Neural cell (in vitro differentiated cells): ENCODE results near the gene ABCB7. TPM values are rescaled to one million over a fixed set of nuclear protein-coding genes. Genes with fewer than 3 reads are reported as not detected.

ENCODE experiments used
- H2AFZ ChIP-seq: fragments of 200-600, 300-800 bp; sonication (generic), shearing (Covaris generic); 2 replicates; pipeline ENCODE4 v1.6.0; 2014; ENCODE audit warnings: low read depth, mild to moderate bottlenecking, antibody characterized with exemption, low read length, moderate library complexity
- H3F3A ChIP-seq: fragments of 200-600 bp; shearing (Covaris generic); 2 replicates; pipeline ENCODE4 v1.6.1; 2016; ENCODE audit warnings: mild to moderate bottlenecking, moderate library complexity, mixed read lengths, antibody characterized with exemption, low read length; ENCODE audit not compliant: insufficient read depth, poor library complexity, severe bottlenecking
- H3K27ac ChIP-seq: fragments of 200-600, 300-800 bp; sonication (generic), shearing (Covaris generic); 2 replicates; pipeline ENCODE4 v1.5.1; 2014; ENCODE audit warnings: mild to moderate bottlenecking, low read length, moderate library complexity
- H3K27me3 ChIP-seq: fragments of 300-800, 200-600 bp; sonication (generic), shearing (Covaris generic); 2 replicates; pipeline ENCODE4 v1.6.0; 2014; ENCODE audit warnings: mild to moderate bottlenecking, low read depth, low read length, moderate library complexity; ENCODE audit not compliant: insufficient read depth
- H3K36me3 ChIP-seq: fragments of 300-800, 200-600 bp; sonication (generic), shearing (Covaris generic); 2 replicates; pipeline ENCODE4 v1.5.1; 2014; ENCODE audit warnings: mild to moderate bottlenecking, antibody characterized with exemption, low read length, moderate library complexity; ENCODE audit not compliant: insufficient read depth
- H3K4me2 ChIP-seq: fragments of 300-800, 200-600 bp; sonication (generic), shearing (Covaris generic); 2 replicates; pipeline ENCODE4 v1.6.0; 2014; ENCODE audit warnings: mild to moderate bottlenecking, low read length
- H3K4me3 ChIP-seq: fragments of 300-800, 200-600 bp; sonication (generic), shearing (Covaris generic); 2 replicates; pipeline ENCODE4 v1.5.1; 2014; ENCODE audit warnings: mild to moderate bottlenecking, low read length, moderate library complexity
- H3K79me2 ChIP-seq: fragments of 200-600 bp; shearing (Covaris generic); replicated peaks from 2 replicates; pipeline ENCODE4 v1.6.0; 2014; ENCODE audit warnings: mild to moderate bottlenecking, low read length, moderate library complexity; ENCODE audit not compliant: insufficient read depth
- H3K9ac ChIP-seq: fragments of 300-800, 200-600 bp; sonication (generic), shearing (Covaris generic); 2 replicates; pipeline ENCODE4 v1.6.1; 2016; ENCODE audit warnings: mild to moderate bottlenecking, low read length, mixed read lengths
- H3K9me2 ChIP-seq: fragments of 200-600 bp; shearing (Covaris generic); 2 replicates; pipeline ENCODE4 v1.6.1; 2016; ENCODE audit warnings: mild to moderate bottlenecking, low read length, mixed read lengths; ENCODE audit not compliant: insufficient read depth
- H3K9me3 ChIP-seq: fragments of 200-600, 300-800 bp; sonication (generic), shearing (Covaris generic); 2 replicates; pipeline ENCODE4 v1.6.1; 2016; ENCODE audit warnings: mild to moderate bottlenecking, mixed run types, low read length, moderate library complexity, mixed read lengths
- H4K20me1 ChIP-seq: fragments of 200-600 bp; shearing (Covaris generic); 2 replicates; pipeline ENCODE4 v1.6.1; 2016; ENCODE audit warnings: mild to moderate bottlenecking, mixed run types; ENCODE audit not compliant: insufficient read depth
- EP300 ChIP-seq: fragments of 450-650 bp; conservative IDR thresholded peaks from 2 replicates; pipeline ENCODE4 v1.6.1; 2014; ENCODE audit warnings: antibody characterized with exemption, mild to moderate bottlenecking, moderate library complexity; ENCODE audit not compliant: poor library complexity, severe bottlenecking
- EZH2 ChIP-seq: fragments of 200-600, 300-800 bp; shearing (Covaris generic), sonication (generic); IDR thresholded peaks from 2 replicates; pipeline ENCODE4 v1.6.1; 2014; ENCODE audit warnings: antibody characterized with exemption, low read length, borderline replicate concordance, mild to moderate bottlenecking; ENCODE audit not compliant: insufficient read depth, poor library complexity, severe bottlenecking
- MXI1 ChIP-seq: fragments of 450-650 bp; conservative IDR thresholded peaks from 2 replicates; pipeline ENCODE4 v1.6.1; 2014; ENCODE audit warnings: antibody characterized with exemption, mild to moderate bottlenecking; ENCODE audit not compliant: poor library complexity, severe bottlenecking
- POLR2AphosphoS5 ChIP-seq: IDR thresholded peaks from 2 replicates; pipeline ENCODE4 v1.6.1; 2012
- RAD21 ChIP-seq: fragments of 450-650 bp; conservative IDR thresholded peaks from 2 replicates; pipeline ENCODE4 v1.6.1; 2014; ENCODE audit warnings: antibody characterized with exemption, mild to moderate bottlenecking, moderate library complexity
- REST ChIP-seq: IDR thresholded peaks from 2 replicates; pipeline ENCODE4 v1.6.1; 2012; ENCODE audit warnings: borderline replicate concordance
- SMC3 ChIP-seq: fragments of 450-650 bp; conservative IDR thresholded peaks from 2 replicates; pipeline ENCODE4 v1.6.1; 2014; ENCODE audit warnings: antibody characterized with exemption, mild to moderate bottlenecking, moderate library complexity; ENCODE audit not compliant: poor library complexity
- TAF1 ChIP-seq: IDR thresholded peaks from 2 replicates; pipeline ENCODE4 v1.6.1; 2012; ENCODE audit warnings: low read depth
- polyA plus RNA-seq: library from polyadenylated mRNA; depleted of rRNA; stranded (reverse); fragments of >200 nt; gene quantifications from 2 replicates; pipeline ENCODE4 v1.2.3, GENCODE V29; 2014
- TF ChIP-seq, protein P1 (sequence below): fragments of 450-650 bp; IDR thresholded peaks from 2 replicates; pipeline ENCODE4 v1.5.1; 2014; ENCODE audit warnings: antibody characterized with exemption, mild to moderate bottlenecking, moderate library complexity; ENCODE audit not compliant: poor library complexity, severe bottlenecking

ABCB7 gene
- polyA plus RNA-seq, 1 donor from 2014 or later: 25.1 TPM

GRCh38 chrX:75154871-75155270, 1.2 kb downstream of the ABCB7 start:
- Histone ChIP-seq H3K4me2 (peak overlapping the region; percentile 70), H3K79me2 (peaks cover 11% of the 10 kb centered on the region), H3K36me3 (no peaks in the 10 kb centered on the region), H4K20me1 (no peaks in the 10 kb centered on the region), H2AFZ (no peak overlapping the region), H3K9me3 (no peaks in the 10 kb centered on the region), H3K27me3 (no peaks in the 10 kb centered on the region), H3F3A (no peaks in the 10 kb centered on the region), H3K27ac (no peak overlapping the region), H3K9ac (no peak overlapping the region), H3K4me3 (peak overlapping the region; percentile 75), H3K9me2 (no peaks in the 10 kb centered on the region)
- TF ChIP-seq RAD21 (no peak), REST (no peak), EP300 (no peak), EZH2 (no peak), SMC3 (no peak), TAF1 (no peak), POLR2AphosphoS5 (no peak), MXI1 (no peak)
- TF ChIP-seq, protein P1, sequence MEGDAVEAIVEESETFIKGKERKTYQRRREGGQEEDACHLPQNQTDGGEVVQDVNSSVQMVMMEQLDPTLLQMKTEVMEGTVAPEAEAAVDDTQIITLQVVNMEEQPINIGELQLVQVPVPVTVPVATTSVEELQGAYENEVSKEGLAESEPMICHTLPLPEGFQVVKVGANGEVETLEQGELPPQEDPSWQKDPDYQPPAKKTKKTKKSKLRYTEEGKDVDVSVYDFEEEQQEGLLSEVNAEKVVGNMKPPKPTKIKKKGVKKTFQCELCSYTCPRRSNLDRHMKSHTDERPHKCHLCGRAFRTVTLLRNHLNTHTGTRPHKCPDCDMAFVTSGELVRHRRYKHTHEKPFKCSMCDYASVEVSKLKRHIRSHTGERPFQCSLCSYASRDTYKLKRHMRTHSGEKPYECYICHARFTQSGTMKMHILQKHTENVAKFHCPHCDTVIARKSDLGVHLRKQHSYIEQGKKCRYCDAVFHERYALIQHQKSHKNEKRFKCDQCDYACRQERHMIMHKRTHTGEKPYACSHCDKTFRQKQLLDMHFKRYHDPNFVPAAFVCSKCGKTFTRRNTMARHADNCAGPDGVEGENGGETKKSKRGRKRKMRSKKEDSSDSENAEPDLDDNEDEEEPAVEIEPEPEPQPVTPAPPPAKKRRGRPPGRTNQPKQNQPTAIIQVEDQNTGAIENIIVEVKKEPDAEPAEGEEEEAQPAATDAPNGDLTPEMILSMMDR: no peak

DNA sequence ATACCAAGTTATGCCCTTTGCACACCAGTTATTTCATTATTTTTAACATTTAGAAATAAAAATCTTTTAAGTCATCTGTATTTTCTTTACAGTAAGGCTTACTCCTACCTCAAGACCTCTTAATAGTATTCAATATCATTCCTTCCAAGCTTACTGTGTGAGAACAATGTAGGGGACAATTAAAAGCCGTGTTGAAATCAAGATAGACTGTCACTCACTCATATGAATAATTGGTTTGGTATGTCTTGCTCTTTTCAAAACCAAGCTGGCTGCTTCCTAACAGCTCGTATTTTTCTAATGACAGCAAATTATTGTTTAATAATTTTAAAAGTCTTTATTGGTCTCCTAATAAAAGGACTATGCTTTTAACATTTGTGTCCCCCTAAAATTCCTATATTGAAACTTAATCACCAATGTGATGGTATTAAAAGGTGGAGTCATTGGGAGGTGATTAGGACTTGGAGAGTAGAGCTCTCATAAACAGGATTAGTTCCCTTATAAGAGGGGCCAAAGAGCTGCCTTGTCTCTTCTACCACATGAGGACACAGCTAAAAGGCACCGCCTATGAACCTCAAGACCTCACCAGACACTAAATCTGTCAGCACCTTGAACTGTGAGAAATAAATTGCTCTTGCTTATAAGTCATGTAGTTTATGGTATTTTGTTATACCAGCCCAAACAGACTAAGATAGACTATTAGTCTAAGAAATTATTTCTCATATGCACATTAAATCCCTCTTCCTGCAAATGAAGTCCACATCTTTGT, 4.1 kb downstream of the ABCB7 start:
- H3K4me2 ChIP-seq: no peak overlapping the region
- H3K9ac ChIP-seq: no peak overlapping the region
- TF ChIP-seq MXI1 (no peak), REST (no peak), EP300 (no peak), POLR2AphosphoS5 (no peak), TAF1 (no peak), SMC3 (no peak)
- TF ChIP-seq, protein P1: no peak
- no peaks in the 10 kb centered on the region for H3F3A ChIP-seq
- H3K9me2 ChIP-seq: no peaks in the 10 kb centered on the region
- no peaks in the 10 kb centered on the region for H4K20me1 ChIP-seq
- H3K79me2 ChIP-seq: peaks cover 11% of the 10 kb centered on the region
- no peak overlapping the region for H3K27ac ChIP-seq
- no peak overlapping the region for H2AFZ ChIP-seq
- no peaks in the 10 kb centered on the region for H3K36me3 ChIP-seq
- no peaks in the 10 kb centered on the region for H3K9me3 ChIP-seq
- no peaks in the 10 kb centered on the region for H3K27me3 ChIP-seq
- H3K4me3 ChIP-seq: no peak overlapping the region
